Activated T-cell treated with anti-CD3 and anti-CD28 coated beads, Interleukin-2, amount 50 U/mL, for 4 hours (primary cell): ENCODE data around the gene KRTAP5-6. TPM values are rescaled to one million over a fixed set of nuclear protein-coding genes. Genes with fewer than 3 reads are reported as not detected.

Source experiments
- total RNA-seq, 3 donors: library from RNA; stranded (reverse); gene quantifications; one replicate each; pipeline ENCODE4 v1.2.1, GENCODE V29; 2021

Gene KRTAP5-6
- total RNA-seq, 3 donors from 2014 or later = not detected

Other genes starting within 250 kb of the KRTAP5-6 start
- gene MOB2, start 210.4 kb upstream of the KRTAP5-6 start, total RNA-seq = 10 to 100 TPM; 17.7 to 20.1 (median 18.2) TPM
- gene DUSP8, start 124.9 kb upstream of the KRTAP5-6 start, total RNA-seq = 1 to 10 TPM; 5.4 to 6.0 (median 5.7) TPM
- gene KRTAP5-1, start 111.9 kb upstream of the KRTAP5-6 start, total RNA-seq = not detected
- not detected for gene KRTAP5-2, start 98.9 kb upstream of the KRTAP5-6 start, total RNA-seq
- not detected for gene KRTAP5-3, start 88.7 kb upstream of the KRTAP5-6 start, total RNA-seq
- gene KRTAP5-4, start 75.1 kb upstream of the KRTAP5-6 start, total RNA-seq = not detected
- gene KRTAP5-5, start 67.4 kb upstream of the KRTAP5-6 start, total RNA-seq = not detected
- under 1 TPM; 0.33 to 0.53 (median 0.33) TPM for gene IFITM10, start 53.4 kb downstream of the KRTAP5-6 start, total RNA-seq
- 100 to 1,000 TPM in 1 of 3 donors, 10 to 100 TPM in 2; 74.9 to 101 (median 83.7) TPM for gene CTSD, start 66.7 kb downstream of the KRTAP5-6 start, total RNA-seq
- not detected for gene SYT8, start 137.8 kb downstream of the KRTAP5-6 start, total RNA-seq
- not detected for gene TNNI2, start 141.8 kb downstream of the KRTAP5-6 start, total RNA-seq
- 10 to 100 TPM; 34.6 to 71.7 (median 60.6) TPM for gene LSP1, start 155.9 kb downstream of the KRTAP5-6 start, total RNA-seq
- gene PRR33, start 194.7 kb downstream of the KRTAP5-6 start, total RNA-seq = under 1 TPM in 2 of 3 donors, not detected in 1; 0.08 to 0.20 TPM
- not detected for gene TNNT3, start 222.5 kb downstream of the KRTAP5-6 start, total RNA-seq